ENCODE data around the gene UTP11. TPM values are rescaled to one million over a fixed set of nuclear protein-coding genes. Genes with fewer than 3 reads are reported as not detected.
A peak's percentile ranks its signal among the peaks of the same experiment; 100 is the strongest.

Gene UTP11
- total and polyA plus RNA-seq, 8 donors, result 24.5 to 50.2 (median 41.2) TPM

DNA sequence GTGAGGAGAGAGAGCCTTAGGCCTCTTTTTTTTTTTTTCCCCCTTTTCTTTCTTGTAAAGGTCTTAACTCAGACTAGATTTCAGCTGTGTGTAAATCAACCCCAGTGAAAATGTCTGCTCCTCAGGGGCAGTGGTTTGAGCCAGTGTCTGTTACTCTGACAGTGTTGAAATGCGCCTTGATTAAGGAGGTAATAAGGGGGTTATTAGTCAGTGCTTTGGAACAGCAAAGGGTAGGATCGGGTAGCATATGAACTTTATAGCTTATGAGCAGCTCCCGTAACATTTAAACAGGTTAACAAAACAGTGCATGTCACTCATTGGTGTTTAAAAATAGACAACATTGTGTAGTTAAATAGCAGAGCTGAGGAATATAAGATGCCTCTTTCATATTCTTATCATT lies 10.3 kb downstream of the UTP11 start:
- H3K27ac ChIP-seq, result no peak overlapping the region
- intact Hi-C loops (cut with DNase I), result no loop called here
- peaks cover 0 to 80% of the 10 kb centered on the region in 2 donors for H3K36me3 ChIP-seq
- peaks cover 0 to 12% of the 10 kb centered on the region in 2 donors for H3K4me1 ChIP-seq
- DNase-seq, result no peak
- ATAC-seq, result no peak
- TF ChIP-seq, protein P1, sequence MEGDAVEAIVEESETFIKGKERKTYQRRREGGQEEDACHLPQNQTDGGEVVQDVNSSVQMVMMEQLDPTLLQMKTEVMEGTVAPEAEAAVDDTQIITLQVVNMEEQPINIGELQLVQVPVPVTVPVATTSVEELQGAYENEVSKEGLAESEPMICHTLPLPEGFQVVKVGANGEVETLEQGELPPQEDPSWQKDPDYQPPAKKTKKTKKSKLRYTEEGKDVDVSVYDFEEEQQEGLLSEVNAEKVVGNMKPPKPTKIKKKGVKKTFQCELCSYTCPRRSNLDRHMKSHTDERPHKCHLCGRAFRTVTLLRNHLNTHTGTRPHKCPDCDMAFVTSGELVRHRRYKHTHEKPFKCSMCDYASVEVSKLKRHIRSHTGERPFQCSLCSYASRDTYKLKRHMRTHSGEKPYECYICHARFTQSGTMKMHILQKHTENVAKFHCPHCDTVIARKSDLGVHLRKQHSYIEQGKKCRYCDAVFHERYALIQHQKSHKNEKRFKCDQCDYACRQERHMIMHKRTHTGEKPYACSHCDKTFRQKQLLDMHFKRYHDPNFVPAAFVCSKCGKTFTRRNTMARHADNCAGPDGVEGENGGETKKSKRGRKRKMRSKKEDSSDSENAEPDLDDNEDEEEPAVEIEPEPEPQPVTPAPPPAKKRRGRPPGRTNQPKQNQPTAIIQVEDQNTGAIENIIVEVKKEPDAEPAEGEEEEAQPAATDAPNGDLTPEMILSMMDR (IDR thresholded peaks at IDR 0.05), result no peak
- H3K4me3 ChIP-seq, result no peak overlapping the region
- no peaks in the 10 kb centered on the region for H3K27me3 ChIP-seq
- H3K9me3 ChIP-seq, result no peaks in the 10 kb centered on the region

DNA sequence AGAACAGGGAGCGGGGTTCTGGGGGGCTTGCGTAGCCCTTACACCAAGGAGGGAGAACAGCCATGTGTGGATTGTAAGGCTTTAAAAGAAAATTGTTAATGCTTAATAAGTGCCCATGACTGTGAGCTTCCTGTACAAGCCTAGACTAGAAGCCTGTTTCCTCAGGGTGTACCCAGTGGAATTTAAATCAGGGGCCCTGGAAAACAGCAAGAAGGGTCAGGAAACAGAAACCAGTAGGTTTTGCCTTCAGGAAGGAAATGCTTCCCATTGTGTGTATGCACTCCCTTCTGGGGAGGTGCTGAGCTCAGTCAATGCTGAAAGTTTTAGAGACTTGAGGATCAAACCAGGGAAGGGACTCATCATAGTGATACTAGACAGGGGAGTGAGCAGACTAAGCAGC lies 12.7 kb downstream of the UTP11 start:
- DNase-seq, result no peak
- peaks cover 12 to 26% of the 10 kb centered on the region in 2 donors for H3K4me1 ChIP-seq
- no peak for ATAC-seq
- intact Hi-C loops (cut with DNase I), result no loop called here
- no peak overlapping the region for H3K4me3 ChIP-seq
- H3K27ac ChIP-seq, result no peak overlapping the region
- TF ChIP-seq, protein P1 (IDR thresholded peaks at IDR 0.05), result no peak
- H3K27me3 ChIP-seq, result peaks cover 0 to 5% of the 10 kb centered on the region in 2 donors
- H3K36me3 ChIP-seq, result peaks cover 0 to 56% of the 10 kb centered on the region in 2 donors
- no peaks in the 10 kb centered on the region for H3K9me3 ChIP-seq

DNA sequence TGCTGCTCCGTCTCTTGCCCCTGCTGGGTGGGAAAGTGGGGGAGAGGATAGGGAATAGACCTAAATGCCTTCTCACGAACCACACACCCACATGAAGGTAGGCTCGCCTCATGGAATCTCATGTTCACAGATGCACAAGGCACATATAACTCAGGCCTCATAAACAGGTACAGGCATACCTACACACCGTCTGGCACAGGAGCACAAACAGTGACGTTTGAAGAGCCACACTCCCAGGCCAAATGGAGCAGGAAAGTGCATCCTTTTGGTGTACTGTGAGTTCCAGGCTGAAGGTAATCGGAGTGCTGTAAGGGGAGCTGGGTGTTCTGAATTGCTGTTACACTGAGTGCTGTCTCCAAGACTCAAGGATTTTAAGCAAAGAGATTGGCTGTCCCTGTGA lies 13.1 kb downstream of the UTP11 start:
- H3K27me3 ChIP-seq, result peaks cover 0 to 9% of the 10 kb centered on the region in 2 donors
- H3K4me1 ChIP-seq, result peaks cover 15 to 30% of the 10 kb centered on the region in 2 donors
- peaks cover 0 to 52% of the 10 kb centered on the region in 2 donors for H3K36me3 ChIP-seq
- no peak for ATAC-seq
- no peak overlapping the region for H3K4me3 ChIP-seq
- DNase-seq, result no peak
- intact Hi-C loops (cut with DNase I), result no loop called here
- H3K9me3 ChIP-seq, result no peaks in the 10 kb centered on the region
- TF ChIP-seq, protein P1 (IDR thresholded peaks at IDR 0.05), result no peak
- H3K27ac ChIP-seq, result no peak overlapping the region

DNA sequence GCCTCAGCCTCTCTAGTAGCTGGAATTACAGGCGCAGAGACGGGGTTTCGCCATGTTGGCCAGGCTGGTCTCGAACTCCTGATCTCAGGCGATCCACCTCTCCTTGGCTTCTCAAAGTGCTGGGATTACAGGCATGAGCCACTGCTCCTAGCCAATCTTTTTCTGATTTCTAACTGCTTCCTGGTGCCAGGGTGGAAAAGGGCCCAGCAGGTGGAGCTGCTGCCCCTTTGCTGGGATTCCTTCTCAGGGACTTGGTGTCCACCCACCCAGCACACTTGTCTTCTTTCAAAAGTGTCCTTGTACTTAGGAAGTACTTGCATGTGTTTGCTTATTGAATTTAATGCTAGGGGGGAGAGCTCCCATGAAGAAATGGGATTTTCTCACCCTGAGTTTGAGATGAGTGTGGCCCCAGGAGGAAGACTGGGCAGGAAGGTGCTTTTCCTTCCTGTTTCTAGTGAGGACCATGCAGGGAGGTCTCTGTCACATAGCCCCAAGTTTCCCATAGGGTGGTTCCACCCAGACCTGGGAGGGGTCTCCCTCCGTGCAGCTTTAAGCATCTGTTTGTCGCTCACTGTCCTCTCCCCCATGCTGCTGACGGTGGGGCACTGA lies 14.2 kb downstream of the UTP11 start:
- Histone ChIP-seq H3K9me3 (no peaks in the 10 kb centered on the region), H3K36me3 (peaks cover 0 to 41% of the 10 kb centered on the region in 2 donors), H3K4me1 (peaks cover 15 to 35% of the 10 kb centered on the region in 2 donors), H3K27ac (no peak overlapping the region), H3K4me3 (no peak overlapping the region), H3K27me3 (peaks cover 0 to 19% of the 10 kb centered on the region in 2 donors)
- peak in 2 of 4 donors; percentile 60 to 82 for DNase-seq
- TF ChIP-seq, protein P1 (IDR thresholded peaks at IDR 0.05), result peak; percentile 55 to 57
- peak; percentile 92 for ATAC-seq
- intact Hi-C loops (cut with DNase I), result no loop called here

DNA sequence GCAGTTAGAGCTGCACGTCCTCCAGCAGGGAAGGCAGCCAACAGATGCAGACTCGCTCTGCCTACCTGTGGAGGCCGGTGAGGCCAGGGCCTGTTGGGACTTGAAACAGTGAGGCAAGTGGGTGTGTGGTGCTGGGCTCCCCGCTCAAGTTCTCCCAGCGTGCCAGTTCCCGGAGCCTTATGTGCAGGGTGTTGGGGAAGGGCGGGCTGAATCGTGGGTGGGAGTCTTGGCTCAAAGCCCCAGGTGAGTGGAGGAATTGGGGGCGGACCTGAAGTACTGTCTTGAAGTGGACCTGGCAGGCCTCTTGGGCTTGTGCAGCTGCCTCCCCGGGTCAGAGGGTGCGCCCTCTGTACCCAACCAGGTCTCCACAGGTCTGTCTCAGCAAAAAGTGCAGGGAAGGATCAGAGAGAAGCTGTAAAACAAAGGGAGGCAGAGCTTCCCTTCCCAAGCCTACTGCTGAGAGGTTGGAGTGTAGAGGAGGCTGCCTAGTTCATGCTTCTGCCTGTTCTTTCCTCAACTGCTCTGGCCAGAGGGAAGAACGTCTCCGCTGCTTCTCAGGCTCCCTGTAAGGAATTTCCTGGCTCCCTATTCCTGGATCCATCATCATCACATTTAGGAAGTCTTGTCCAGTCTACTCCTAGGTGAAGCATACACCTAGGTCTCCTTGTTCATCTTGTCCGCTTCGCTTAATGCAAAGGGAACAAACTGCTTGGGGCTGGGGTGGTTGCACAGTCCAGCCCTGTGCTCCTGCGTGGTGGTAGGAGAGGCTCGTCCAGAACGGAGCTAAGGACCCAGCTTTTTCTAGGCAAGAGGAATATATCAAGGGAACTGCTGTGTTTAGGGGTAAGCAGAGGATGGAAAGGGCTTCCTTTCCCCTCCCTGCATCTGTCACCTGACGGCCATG lies 14.9 kb downstream of the UTP11 start:
- Histone ChIP-seq H3K9me3 (no peaks in the 10 kb centered on the region), H3K36me3 (peaks cover 0 to 34% of the 10 kb centered on the region in 2 donors), H3K4me3 (no peak overlapping the region), H3K4me1 (peaks cover 15 to 35% of the 10 kb centered on the region in 2 donors), H3K27ac (no peak overlapping the region), H3K27me3 (peaks cover 0 to 21% of the 10 kb centered on the region in 2 donors)
- peak; percentile 67 for ATAC-seq
- intact Hi-C loops (cut with DNase I), result no loop called here
- TF ChIP-seq, protein P1 (IDR thresholded peaks at IDR 0.05), result no peak
- DNase-seq, result peak in 1 of 4 donors; percentile 35
